G401.6 (cell line): ENCODE measurements around the gene ZNF426.

ENCODE experiments used
- FAIRE-seq: peaks from 2 replicates; lab custom pipeline; 2012; peaks lifted over from hg19 to GRCh38; lab: Jason Lieb, UNC

Gene ZNF426

DNA sequence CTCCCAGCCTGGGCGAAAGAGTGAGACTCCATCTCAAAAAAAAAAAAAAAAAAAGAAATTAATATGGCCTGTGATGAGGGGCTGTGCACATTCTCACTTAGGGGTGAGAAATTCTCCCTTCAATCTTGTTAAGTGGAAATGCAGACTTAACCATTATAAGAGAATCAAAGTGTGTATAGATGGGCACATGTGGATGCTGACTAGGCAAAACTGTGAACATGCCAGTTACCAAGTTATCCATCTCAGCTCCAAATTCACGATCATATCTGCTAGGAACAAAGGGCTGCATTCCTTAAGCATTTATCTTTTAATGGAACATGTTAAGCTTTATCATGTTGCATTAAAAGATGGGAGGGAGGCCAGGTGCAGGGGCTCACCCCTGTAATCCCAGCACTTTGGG, 44.3 kb downstream of the ZNF426 start:
- FAIRE-seq, result no peak

DNA sequence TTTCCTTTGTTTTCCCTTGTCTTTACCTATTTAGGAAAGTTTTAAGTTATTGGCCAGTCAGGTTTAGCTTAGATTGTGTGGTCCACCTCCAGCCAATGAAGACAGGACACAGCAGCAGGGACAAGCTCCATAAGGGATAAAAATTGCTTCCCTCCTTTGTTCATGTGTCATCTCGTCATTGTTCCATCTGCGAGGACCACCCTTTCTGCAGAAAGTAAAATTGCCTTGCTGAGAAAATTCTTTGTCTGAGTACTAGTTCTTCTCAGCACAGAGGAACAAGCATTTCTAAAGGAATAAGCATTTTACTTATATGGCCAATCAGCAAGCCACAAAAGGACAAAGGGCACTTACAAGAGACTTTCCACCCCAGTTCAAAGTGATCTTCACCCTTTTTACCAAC, 51.4 kb downstream of the ZNF426 start:
- FAIRE-seq, result no peak

DNA sequence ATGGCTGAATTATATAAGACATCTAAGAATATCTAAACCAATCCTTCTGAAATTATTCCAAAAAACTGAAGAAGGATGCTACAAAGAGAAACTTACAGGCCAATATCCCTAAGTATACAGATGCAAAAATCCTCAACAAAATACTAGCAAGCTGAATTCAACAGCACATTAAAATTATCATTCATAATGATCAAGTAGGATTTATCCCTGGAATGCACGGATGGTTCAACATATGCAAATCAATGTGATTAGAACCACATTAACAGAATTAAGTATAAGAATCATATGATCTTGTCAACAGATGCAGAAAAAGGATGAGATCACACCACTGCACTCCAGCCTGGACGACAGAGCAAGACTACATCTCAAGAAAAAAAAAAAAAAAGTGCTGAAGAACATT, 53.3 kb downstream of the ZNF426 start:
- FAIRE-seq, result no peak

DNA sequence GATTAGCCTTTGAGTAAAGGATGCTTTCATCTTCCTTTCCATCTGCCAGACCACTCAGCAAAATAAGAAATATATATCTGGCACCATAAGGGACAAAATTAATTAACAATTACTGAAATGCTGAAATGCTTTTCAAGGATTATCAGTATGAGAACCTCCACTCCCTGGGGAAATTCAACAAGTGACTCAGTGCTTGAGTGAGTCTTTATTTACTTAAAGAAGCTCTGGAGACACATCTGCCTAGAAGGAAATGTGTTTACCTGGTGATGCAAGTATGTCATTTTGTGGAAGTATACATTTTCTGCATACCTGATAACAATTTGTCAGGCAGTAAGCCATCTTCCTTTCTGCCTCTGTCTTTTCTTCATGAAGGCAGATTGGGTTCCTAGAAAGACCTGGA, 63.5 kb downstream of the ZNF426 start:
- no peak for FAIRE-seq
